Right lobe of liver (tissue), 4 donors: Measurements from ENCODE around the gene NOA1.

Experiments used
- CTCF ChIP-seq, 4 donors: fragments of 200-600 bp in 3 of 4; fragments of 450-650 bp in 1 of 4; IDR thresholded peaks; one replicate each; pipeline versions ENCODE4 v1.5.1 to v1.8.0; 2016 to 2022; ENCODE audit warnings: antibody characterized with exemption in 4 of 4, mild to moderate bottlenecking in 2 of 4
- POLR2A ChIP-seq: fragments of 450-650 bp; IDR thresholded peaks from one replicate; pipeline ENCODE4 v1.6.1; 2017; ENCODE audit warnings: antibody characterized with exemption, mild to moderate bottlenecking
- donor health status: DM: no; HTN: no; CAD: no.
- donor health status: DM: no; HTN: no; CAD: no.
- donor health status: DM: no; HTN: yes; CAD: no.

GRCh38 chr4:56972809-56973208 is 4.6 kb downstream of the NOA1 start:
- no peak for TF ChIP-seq POLR2A
- no peak for TF ChIP-seq CTCF (IDR thresholded peaks at IDR 0.05)
